Loucy (cell line): ENCODE data around the gene HAUS2.

ENCODE experiments used
- H2AFZ ChIP-seq: fragments of 200-600 bp; sonication (generic); 2 replicates; pipeline ENCODE4 v1.6.0; 2016; ENCODE audit warnings: antibody characterized with exemption, mild to moderate bottlenecking, low read length, moderate library complexity
- H3F3A ChIP-seq: fragments of 200-600 bp; 2 replicates; pipeline ENCODE4 v1.6.0; 2016; ENCODE audit warnings: antibody characterized with exemption, low read depth, mild to moderate bottlenecking
- H3K27me3 ChIP-seq: fragments of 200-600 bp; sonication (generic); 2 replicates; pipeline ENCODE4 v1.6.1; 2014; ENCODE audit warnings: low read length, mild to moderate bottlenecking; ENCODE audit not compliant: insufficient read depth, poor library complexity, severe bottlenecking
- H3K36me3 ChIP-seq: fragments of 200-600 bp; sonication (generic); 2 replicates; pipeline ENCODE4 v1.6.1; 2016; ENCODE audit warnings: low read length; ENCODE audit not compliant: insufficient read depth
- H3K4me1 ChIP-seq: fragments of 200-600 bp; sonication (generic); 2 replicates; pipeline ENCODE4 v1.5.1; 2014; ENCODE audit warnings: low read length, mild to moderate bottlenecking; ENCODE audit not compliant: insufficient read depth, poor library complexity, severe bottlenecking
- H3K4me2 ChIP-seq: fragments of 200-600 bp; sonication (generic); 2 replicates; pipeline ENCODE4 v1.6.0; 2014; ENCODE audit warnings: antibody characterized with exemption, low read length, low read depth, mild to moderate bottlenecking; ENCODE audit not compliant: poor library complexity, severe bottlenecking
- H3K4me3 ChIP-seq: fragments of 200-600 bp; sonication (generic); 2 replicates; pipeline ENCODE4 v1.5.1; 2014; ENCODE audit warnings: low read length, mild to moderate bottlenecking, mixed read lengths; ENCODE audit not compliant: poor library complexity, severe bottlenecking
- H3K79me2 ChIP-seq: fragments of 200-600 bp; sonication (generic); 2 replicates; pipeline ENCODE4 v1.6.1; 2014; ENCODE audit warnings: low read length; ENCODE audit not compliant: insufficient read depth
- H3K9ac ChIP-seq: fragments of 200-600 bp; sonication (generic); 2 replicates; pipeline ENCODE4 v1.6.0; 2014; ENCODE audit warnings: mild to moderate bottlenecking, low read depth, low read length, moderate library complexity; ENCODE audit not compliant: poor library complexity, severe bottlenecking
- H3K9me2 ChIP-seq: fragments of 200-600 bp; sonication (generic); replicated peaks from 2 replicates; pipeline ENCODE4 v1.6.1; 2016; ENCODE audit warnings: low read depth, low read length, mixed read lengths
- H3K9me3 ChIP-seq: fragments of 200-600 bp; sonication (generic); 2 replicates; pipeline ENCODE4 v1.6.1; 2014; ENCODE audit warnings: mild to moderate bottlenecking, antibody characterized with exemption, low read length, low read depth; ENCODE audit not compliant: insufficient read depth
- H4K20me1 ChIP-seq: fragments of 200-600 bp; sonication (generic); 2 replicates; pipeline ENCODE4 v1.6.0; 2014; ENCODE audit warnings: antibody characterized with exemption, low read length, mild to moderate bottlenecking; ENCODE audit not compliant: insufficient read depth, poor library complexity, severe bottlenecking
- EZH2phosphoT487 ChIP-seq: fragments of 200-600 bp; IDR thresholded peaks from 2 replicates; pipeline ENCODE4 v1.6.1; 2018; ENCODE audit warnings: antibody characterized with exemption, mild to moderate bottlenecking, moderate library complexity, borderline replicate concordance
- TF ChIP-seq, protein P1 (sequence below): fragments of 200-600 bp; sonication (generic); conservative IDR thresholded peaks from 2 replicates; pipeline ENCODE4 v1.5.1; 2014; ENCODE audit warnings: mild to moderate bottlenecking, antibody characterized with exemption, low read length

HAUS2 gene

DNA sequence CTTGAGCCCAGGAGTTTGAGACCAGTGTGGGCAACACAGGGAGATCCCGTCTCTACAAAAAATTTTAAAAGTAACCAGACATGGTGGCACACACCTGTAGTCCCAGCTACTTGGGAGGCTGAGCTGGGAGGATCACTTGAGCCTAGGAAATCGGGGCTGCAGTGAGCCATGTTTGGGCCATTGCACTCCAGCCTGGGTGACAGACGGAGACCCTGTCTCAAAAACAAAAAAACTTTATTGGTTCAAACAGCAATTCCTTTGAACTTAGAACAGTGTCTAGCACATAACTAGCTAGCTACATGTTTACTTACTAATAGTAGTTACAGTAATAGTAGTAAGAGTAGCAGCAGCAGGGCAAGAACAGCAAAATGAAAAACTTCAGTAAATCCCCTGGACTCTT is 10.1 kb downstream of the HAUS2 start:
- H3K9ac ChIP-seq: no peak overlapping the region
- no peak overlapping the region for H2AFZ ChIP-seq
- peaks cover 4% of the 10 kb centered on the region for H3K4me1 ChIP-seq
- H3K36me3 ChIP-seq: peaks cover 48% of the 10 kb centered on the region
- H4K20me1 ChIP-seq: peaks cover 5% of the 10 kb centered on the region
- no peaks in the 10 kb centered on the region for H3K27me3 ChIP-seq
- H3F3A ChIP-seq: peaks cover 2% of the 10 kb centered on the region; the same call in 1 of the 2 replicates
- H3K9me3 ChIP-seq: no peaks in the 10 kb centered on the region
- peaks cover 40% of the 10 kb centered on the region for H3K79me2 ChIP-seq
- H3K4me2 ChIP-seq: no peak overlapping the region
- no peaks in the 10 kb centered on the region for H3K9me2 ChIP-seq
- no peak for TF ChIP-seq EZH2phosphoT487
- TF ChIP-seq, protein P1, sequence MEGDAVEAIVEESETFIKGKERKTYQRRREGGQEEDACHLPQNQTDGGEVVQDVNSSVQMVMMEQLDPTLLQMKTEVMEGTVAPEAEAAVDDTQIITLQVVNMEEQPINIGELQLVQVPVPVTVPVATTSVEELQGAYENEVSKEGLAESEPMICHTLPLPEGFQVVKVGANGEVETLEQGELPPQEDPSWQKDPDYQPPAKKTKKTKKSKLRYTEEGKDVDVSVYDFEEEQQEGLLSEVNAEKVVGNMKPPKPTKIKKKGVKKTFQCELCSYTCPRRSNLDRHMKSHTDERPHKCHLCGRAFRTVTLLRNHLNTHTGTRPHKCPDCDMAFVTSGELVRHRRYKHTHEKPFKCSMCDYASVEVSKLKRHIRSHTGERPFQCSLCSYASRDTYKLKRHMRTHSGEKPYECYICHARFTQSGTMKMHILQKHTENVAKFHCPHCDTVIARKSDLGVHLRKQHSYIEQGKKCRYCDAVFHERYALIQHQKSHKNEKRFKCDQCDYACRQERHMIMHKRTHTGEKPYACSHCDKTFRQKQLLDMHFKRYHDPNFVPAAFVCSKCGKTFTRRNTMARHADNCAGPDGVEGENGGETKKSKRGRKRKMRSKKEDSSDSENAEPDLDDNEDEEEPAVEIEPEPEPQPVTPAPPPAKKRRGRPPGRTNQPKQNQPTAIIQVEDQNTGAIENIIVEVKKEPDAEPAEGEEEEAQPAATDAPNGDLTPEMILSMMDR: no peak
- H3K4me3 ChIP-seq: no peak overlapping the region

DNA sequence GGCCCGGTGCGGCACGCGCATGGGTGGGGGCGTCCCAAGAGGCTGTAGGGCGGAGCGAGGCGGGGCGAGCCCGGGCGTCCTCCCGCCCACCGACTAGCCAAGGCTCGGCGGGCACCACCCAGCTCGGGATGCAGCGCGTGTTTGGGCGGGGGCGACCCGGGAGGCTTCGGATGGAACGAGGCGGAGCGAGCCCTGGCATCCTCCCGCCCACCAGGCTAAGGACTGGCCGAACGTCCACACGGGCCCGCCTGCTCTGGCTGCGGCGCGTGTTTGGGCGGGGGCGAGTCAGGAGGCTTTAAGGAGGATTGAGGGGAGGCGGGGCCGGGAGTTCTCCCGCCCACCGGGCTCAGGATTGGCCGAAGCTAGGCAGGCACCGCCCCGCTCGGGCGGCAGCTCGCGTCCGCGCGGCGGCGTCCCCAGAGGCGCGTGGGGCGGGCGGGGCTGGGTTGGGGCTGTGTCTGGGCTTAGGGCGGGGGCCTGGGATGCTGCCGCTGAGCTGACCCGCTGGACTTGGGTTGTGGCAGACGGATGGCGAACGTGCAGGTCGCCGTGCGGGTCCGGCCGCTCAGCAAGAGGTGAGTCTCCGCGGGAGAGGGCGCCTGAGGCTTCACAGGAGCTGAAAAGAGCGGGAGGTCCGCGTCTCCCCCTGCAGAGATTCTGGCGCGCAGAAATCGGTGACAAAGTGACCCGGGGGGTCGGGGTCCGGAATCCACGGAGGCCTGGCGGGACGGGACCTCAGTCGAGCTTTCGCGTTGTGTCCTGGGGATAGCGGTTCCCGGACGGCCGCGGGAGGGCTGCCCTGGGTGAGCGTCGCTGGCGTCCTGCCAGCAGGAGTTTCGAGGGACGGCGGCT is 26.8 kb downstream of the HAUS2 start, which contains the start of gene STARD9:
Gene STARD9, plus strand, starts transcription at position 419 of the 852 bp plus-strand sequence. Its CDS starts 110 bp downstream, at position 529.
- no peaks in the 10 kb centered on the region for H3K9me3 ChIP-seq
- no peak for TF ChIP-seq EZH2phosphoT487
- TF ChIP-seq, protein P1: no peak
- no peaks in the 10 kb centered on the region for H3K36me3 ChIP-seq
- peak within 1 kb of the TSS; percentile 76 for H3K4me3 ChIP-seq
- peak within 1 kb of the TSS; percentile 93 for H3K4me2 ChIP-seq
- H3K27me3 ChIP-seq: no peaks in the 10 kb centered on the region
- peak within 1 kb of the TSS; percentile 94 for H2AFZ ChIP-seq
- H3F3A ChIP-seq: no peaks in the 10 kb centered on the region
- H3K4me1 ChIP-seq: peaks cover 35% of the 10 kb centered on the region
- peaks cover 49% of the 10 kb centered on the region for H3K79me2 ChIP-seq
- H3K9ac ChIP-seq: peak within 1 kb of the TSS; percentile 79
- H4K20me1 ChIP-seq: peaks cover 25% of the 10 kb centered on the region
- no peaks in the 10 kb centered on the region for H3K9me2 ChIP-seq

DNA sequence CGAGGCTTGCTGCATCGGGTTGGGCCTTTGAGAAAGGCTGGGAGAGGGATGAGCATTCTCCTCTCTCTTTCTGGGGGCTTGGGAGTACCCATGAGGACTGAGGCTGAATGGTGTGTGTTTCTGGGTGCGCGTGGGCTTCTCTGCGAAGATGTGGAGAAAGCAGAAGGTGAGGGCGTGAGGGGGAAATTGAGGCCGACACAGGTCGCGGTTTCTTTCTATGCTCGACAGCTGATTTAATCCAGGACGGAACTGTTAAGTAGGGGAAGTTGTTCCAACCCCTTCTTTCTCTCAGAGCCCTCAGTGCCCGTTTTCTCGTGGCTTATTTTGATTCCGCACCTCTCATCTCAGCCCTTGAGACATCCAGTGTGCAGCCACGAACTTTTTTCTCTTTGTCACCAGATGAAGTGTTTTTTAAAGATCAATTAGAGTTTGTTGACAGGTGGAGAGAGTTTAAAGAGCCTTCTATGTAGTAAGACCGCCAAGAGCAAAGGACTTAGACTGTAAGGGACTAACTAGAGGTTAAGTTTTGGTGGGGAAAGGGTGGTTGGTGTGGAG is 27.5 kb downstream of the HAUS2 start:
- no peaks in the 10 kb centered on the region for H3K9me2 ChIP-seq
- no peaks in the 10 kb centered on the region for H3K9me3 ChIP-seq
- peaks cover 56% of the 10 kb centered on the region for H3K79me2 ChIP-seq
- H3F3A ChIP-seq: no peaks in the 10 kb centered on the region
- no peaks in the 10 kb centered on the region for H3K36me3 ChIP-seq
- TF ChIP-seq, protein P1: no peak
- TF ChIP-seq EZH2phosphoT487: no peak
- H3K9ac ChIP-seq: peak overlapping the region; percentile 79
- peaks cover 35% of the 10 kb centered on the region for H3K4me1 ChIP-seq
- H4K20me1 ChIP-seq: peaks cover 25% of the 10 kb centered on the region
- H2AFZ ChIP-seq: peak overlapping the region; percentile 85
- no peaks in the 10 kb centered on the region for H3K27me3 ChIP-seq
- H3K4me3 ChIP-seq: peak overlapping the region; percentile 76
- peak overlapping the region; percentile 93 for H3K4me2 ChIP-seq
